Measurements from ENCODE around the gene ATIC. TPM values are rescaled to one million over a fixed set of nuclear protein-coding genes. Genes with fewer than 3 reads are reported as not detected.
A peak's percentile ranks its signal among the peaks of the same experiment; 100 is the strongest.

ATIC gene
- polyA plus RNA-seq, 10 donors = 36.4 to 78.2 (median 52.3) TPM

DNA sequence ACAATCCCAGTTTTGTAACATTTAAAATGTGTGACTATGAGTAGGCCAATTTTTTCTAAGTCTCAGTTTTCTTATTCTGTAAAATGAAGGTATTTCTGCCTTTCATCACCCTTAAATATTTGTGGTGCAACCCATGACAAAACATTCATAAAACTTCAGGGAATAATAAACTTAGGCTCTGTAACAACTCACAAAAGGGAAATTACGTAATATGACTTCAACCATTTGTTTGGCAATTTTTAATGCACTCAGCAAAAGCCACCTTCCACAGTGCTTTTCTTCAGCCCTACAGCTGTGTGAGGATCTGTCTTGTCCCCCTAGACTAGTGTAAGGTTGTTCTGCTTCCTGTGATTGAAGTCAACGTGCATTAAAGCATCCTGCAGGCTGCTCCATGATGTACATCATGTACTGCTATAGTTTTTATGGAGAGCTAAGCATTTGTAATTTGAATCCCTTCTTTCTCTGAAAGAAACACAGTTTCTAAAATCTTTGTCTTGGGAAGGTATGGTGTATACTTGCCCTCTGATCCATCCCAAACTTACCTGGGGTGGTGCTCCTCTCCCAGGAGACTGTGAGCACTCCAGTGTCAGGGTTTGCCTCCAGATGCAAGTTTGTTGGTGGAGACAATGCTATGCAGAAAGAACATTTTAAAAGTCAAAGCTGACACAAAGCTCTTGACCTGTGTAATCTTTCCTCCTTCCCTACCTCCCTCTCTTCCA lies 84.9 kb downstream of the ATIC start:
- peak; percentile 10 to 56 (median 43) for DNase-seq

DNA sequence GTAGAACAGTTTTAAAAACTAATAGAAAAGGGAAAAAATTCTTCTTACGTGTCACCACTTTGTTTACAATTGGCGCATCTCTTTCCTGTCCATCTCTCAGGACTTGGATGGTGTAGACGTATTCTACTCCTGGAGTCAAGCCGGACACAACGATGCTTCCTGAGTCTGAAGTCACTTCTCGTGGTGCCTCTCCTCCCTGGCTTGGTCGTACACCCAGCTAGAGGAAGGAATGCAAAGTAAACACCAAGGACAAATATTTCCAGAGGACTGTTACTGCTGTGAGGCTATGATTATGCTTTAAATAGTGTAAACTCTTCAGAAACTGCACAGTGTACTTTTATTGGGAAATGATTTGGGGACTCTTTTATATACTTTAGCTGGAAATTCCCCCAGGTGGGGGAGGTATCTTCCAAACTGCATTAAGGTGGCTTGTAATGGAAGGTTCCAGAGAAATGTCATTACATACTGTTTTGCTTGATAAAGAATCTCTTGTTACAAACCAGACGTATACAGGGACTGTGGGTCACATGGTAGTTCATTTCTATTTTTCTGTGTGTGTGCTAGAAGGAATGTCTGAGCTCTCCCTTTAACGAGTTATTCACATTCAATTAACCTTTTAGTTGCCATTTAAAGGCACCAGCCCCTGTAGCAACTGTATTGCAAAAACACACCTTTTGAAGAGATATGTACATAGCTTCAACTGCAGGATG lies 85.9 kb downstream of the ATIC start:
- no peak for DNase-seq

DNA sequence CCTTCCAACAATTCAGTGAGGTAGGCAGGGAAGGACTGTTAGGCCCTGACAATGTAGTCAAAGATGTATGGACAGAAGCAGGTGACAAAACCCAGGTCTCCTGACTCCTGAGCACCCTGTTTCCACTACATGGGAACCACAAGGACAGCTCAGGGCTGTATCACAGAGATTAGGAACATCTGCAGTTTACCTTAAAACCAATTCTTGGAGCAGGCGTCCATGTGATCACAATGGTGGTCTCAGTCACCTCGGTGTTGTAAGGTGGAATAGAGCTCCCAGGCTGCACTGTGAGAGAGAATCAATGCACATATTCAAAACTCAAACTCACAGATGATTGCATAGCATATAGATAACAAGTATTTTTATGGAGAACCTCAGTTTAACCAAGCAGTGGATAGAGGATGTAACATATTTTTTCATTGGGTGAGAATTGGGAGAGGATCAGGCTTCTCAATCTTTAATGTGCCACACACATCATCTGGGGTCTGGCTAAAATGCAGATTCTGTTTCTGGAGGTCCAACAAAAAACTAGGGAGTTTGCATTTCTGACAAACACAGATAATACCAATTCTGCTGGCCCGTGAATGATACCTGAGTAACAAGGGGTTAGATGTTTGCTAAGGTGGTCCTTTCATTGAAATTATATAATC lies 87.3 kb downstream of the ATIC start:
- no peak for DNase-seq

Other genes starting within 250 kb of the ATIC start
- gene ABCA12, start 173.4 kb upstream of the ATIC start, polyA plus RNA-seq (ENCODE audit: insufficient read length in 10 of 10) = 1 to 10 TPM in 2 of 10 donors, under 1 TPM in 3, not detected in 5; 0.01 to 2.8 (median 0.04) TPM
- 100 to 1,000 TPM; 435 to 966 (median 608) TPM for gene FN1, start 124.0 kb downstream of the ATIC start, polyA plus RNA-seq (ENCODE audit: insufficient read length in 10 of 10)

All from muscle of back (tissue), 11 donors.